Cardiac fibroblast (primary cell): ENCODE measurements around the gene SHKBP1.

Experiments
- DNase-seq, 2 donors: peaks; one replicate each; pipeline versions ENCODE4 v3.0.0 to v3.0.0-alpha.2; 2010; ENCODE audit warnings: low read depth in 2 of 2
- H3K4me3 ChIP-seq, 2 donors: replicated peaks in 1 of 2; 1 replicate in 1 of 2; 2 replicates in 1 of 2; pipeline ENCODE4 v1.5.1; 2011; ENCODE audit warnings: low read depth in 2 of 2, low read length in 2 of 2, mild to moderate bottlenecking in 2 of 2, moderate library complexity in 1 of 2
- TF ChIP-seq, protein P1 (sequence below): IDR thresholded peaks from one replicate; pipeline ENCODE4 v1.5.1; 2011; ENCODE audit warnings: low read depth, mild to moderate bottlenecking, low read length, inconsistent platforms

Gene SHKBP1

DNA sequence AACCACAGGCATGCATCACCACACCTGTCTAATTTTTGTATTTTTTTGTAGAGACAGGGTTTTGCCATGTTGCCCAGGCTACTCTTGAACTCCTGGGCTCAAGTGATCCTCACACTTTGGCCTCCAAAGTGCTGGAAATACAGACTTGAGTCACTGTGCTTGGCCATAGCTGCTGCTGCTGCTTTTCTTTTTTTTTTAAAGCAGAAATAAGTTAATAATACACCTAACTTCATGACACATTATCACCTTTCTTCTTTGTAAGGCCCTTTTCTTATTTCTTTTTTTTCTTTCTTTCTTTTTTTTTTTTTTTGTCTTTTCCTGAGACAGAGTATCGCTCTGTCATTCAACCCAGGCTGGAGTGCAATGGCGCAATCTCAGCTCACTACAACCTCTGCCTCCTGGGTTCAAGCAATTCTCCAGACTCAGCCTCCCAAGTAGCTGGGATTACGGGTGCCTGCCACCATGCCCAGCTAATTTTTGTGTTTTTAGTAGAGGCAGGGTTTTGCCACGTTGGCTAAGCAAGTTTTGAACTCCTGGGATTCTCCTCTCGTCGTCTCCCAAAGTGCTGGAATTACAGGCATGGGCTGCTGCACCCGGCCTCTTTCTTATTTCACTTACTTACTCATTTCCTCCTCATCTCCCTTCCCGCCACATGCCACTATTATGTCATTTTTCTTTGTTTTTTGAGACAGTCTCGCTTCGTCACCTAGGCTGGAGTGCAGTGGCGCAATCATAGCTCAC is 8.7 kb downstream of the SHKBP1 start:
- TF ChIP-seq, protein P1, sequence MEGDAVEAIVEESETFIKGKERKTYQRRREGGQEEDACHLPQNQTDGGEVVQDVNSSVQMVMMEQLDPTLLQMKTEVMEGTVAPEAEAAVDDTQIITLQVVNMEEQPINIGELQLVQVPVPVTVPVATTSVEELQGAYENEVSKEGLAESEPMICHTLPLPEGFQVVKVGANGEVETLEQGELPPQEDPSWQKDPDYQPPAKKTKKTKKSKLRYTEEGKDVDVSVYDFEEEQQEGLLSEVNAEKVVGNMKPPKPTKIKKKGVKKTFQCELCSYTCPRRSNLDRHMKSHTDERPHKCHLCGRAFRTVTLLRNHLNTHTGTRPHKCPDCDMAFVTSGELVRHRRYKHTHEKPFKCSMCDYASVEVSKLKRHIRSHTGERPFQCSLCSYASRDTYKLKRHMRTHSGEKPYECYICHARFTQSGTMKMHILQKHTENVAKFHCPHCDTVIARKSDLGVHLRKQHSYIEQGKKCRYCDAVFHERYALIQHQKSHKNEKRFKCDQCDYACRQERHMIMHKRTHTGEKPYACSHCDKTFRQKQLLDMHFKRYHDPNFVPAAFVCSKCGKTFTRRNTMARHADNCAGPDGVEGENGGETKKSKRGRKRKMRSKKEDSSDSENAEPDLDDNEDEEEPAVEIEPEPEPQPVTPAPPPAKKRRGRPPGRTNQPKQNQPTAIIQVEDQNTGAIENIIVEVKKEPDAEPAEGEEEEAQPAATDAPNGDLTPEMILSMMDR: no peak
- H3K4me3 ChIP-seq: no peak overlapping the region
- peak; percentile 64 to 95 for DNase-seq

DNA sequence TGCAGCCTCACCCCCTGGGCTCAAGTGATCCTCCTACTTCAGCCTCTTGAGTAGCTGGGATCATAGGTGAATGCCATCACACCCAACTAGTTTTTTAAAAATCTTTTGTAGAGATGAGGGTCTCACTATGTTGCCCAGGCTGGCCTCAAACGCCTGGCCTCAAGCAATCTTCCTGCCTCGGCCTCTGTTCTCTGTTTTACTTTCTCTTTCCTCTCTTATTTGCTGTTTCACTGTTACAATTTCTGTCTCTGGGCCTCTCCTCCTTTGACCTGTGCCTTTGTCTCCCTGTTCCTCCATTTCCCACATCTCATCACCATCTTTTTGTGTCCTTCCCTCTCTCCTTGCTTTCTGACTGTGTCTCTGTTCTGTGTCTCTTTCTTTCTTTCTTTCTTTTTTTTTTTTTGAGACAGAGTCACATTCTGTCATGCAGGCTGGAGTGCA is 9.3 kb downstream of the SHKBP1 start:
- H3K4me3 ChIP-seq: no peak overlapping the region
- DNase-seq: no peak
- TF ChIP-seq, protein P1: no peak

DNA sequence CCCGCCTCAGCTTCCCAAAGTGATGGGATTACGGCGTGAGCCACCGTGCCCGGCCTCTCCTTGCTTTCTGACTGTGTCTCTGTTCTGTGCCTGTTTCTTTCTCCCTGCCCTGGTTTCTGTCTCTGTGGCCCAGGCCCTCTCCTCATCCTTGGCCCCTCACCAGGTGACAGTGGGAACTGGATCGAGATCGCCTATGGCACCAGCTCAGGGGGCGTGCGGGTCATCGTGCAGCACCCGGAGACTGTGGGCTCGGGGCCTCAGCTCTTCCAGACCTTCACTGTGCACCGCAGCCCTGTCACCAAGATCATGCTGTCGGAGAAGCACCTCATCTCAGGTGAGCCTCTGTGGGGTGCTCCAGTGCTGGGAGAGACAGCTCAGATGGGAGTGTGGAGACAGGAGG is 9.9 kb downstream of the SHKBP1 start:
- DNase-seq: no peak
- no peak overlapping the region for H3K4me3 ChIP-seq
- TF ChIP-seq, protein P1: no peak

DNA sequence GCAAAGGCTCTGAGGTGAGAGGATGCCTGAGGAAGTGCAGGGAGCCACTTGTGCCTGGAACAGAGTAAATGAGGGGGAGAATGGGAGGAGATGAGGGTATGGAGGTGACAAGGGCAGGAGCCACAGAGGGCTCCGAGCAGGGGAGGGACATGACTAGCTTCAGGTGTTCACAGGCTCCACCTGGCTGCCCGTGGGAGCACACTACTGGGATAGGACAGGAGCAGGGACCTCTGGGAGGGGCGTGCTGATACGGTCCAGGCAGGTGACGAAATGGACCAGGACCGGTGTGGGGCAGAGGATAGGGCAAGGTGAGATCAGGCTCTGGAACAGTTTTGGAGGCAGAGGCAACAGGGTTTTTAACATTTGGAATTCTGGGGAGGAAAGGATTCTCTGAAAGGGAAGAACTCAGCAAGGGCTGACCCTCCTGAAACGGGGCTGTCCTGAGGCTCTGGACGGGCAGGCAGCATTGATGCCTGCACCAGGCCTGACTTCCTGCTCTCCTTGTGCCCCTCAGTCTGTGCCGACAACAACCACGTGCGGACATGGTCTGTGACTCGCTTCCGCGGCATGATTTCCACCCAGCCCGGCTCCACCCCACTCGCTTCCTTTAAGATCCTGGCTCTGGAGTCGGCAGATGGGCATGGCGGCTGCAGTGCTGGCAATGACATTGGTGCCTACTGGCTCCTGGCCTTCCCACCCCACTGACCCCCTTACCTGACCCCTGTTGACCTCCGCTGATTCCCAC is 11.6 kb downstream of the SHKBP1 start:
- peak in 1 of 2 donors; percentile 66 for DNase-seq
- no peak overlapping the region for H3K4me3 ChIP-seq
- TF ChIP-seq, protein P1: no peak

DNA sequence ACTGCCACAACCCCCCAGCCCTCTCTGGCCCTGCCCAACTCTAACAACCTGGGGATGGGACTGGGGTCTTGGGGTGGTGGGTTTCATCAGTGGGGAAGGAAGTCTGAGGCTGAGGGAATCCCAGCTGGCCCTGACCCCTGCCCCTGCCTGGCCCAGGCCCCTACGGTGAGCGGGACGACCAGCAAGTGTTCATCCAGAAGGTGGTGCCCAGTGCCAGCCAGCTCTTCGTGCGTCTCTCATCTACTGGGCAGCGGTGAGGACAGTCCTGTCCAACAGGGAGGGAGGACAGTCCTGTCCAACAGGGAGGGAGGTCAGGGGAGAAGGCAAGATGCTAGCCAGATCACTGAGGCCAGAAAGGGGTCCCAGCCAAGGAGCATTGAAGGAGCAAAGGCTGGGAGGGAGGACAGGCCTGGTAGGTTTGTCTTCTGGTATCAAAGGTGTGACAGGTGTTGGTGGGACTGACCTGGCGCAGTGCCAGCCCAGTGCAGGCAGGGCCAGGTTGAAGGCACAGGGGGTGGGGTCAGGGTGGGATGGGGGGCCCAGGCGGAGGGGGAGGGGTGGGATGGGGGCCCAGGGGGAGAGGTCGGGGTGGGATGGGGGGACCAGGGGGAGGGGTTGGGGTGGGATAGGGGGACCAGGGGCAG is 12.4 kb downstream of the SHKBP1 start:
- DNase-seq: no peak
- H3K4me3 ChIP-seq: no peak overlapping the region
- TF ChIP-seq, protein P1: no peak

DNA sequence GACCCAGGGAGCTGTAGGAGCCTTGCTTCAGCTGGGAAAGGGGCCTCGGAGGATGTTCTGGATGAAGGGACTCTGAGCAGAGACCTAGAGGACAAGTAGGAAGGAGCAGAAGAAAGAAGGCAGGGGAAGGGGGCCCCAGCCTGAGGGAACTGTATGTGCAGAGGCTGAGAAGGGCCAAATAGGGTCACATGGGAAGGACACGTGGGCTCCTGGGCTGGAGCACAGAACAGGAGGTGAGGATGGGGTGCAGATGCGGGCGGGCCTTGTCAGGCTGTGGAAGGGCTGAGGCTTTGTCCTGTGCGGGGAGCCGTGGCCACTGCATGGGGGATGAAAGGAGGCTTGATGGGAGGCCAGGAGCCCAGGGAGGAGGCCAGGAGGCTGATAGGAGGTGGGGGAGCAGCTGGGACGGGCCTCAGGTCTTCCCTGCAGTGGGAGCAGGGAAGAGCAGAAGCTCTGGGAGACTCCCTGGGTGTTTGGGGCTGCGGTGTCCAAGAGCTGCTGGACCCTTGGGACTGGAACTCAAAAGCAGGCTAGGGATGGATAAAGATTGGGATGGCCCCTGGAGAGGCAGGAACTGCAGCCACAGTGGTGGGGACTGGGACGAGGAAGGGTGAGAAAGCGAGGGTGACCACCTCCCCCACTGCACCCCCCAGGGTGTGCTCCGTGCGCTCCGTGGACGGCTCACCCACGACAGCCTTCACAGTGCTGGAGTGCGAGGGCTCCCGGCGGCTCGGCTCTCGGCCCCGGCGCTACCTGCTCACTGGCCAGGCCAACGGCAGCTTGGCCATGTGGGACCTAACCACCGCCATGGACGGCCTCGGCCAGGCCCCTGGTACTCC is 13.1 kb downstream of the SHKBP1 start:
- TF ChIP-seq, protein P1: no peak
- no peak for DNase-seq
- no peak overlapping the region for H3K4me3 ChIP-seq
